HS-27A (cell line): ENCODE results near the gene SERPINB11.
"Not testable (repeated sequence)": the region's sequence is repeated elsewhere in the genome, so short reads cannot be mapped to it uniquely, and the experiment has no call there.

Source experiments
- DNase-seq: peaks from one replicate; pipeline ENCODE4 v3.0.0-alpha.2; 2012; ENCODE audit warnings: low read depth, missing footprints

The SERPINB11 gene

DNA sequence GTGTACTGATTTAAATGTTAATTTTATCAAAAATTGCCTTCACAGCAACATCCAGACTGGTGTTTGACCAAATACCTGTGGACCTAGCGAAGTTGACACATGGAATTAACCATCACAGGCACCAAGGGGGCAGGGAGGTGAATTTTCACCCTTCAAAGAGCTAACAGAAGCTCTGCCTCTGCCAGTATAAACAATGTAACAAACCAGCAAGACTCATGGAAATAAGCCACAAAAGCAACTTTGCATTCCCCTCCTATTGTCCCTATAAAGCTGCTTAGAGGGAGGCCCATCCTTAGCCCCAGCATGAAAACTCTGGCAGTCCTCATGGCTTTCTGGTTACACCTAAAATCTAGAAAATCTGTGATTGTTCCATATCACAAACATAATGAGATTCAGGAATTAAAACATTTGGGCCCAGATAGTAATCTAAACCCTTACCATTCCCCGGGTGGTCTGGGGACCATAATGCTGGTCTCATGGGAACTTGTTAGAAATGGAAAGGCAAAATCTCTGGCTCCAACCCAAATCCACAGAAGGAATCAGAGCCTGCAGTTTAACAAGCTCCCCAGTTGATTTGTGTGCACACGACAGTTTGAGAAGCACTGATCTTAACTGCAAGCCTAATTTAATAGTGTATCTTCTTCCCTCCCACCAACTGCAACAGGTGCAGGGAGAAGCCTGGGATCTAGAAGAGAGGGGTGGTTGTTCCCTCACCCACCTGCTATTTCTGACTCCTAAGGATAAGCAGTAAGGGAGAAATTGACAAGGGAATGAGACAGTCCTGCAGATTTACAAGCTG is 23.1 kb downstream of the SERPINB11 start:
- DNase-seq, result no peak

GRCh38 chr18:63730773-63731172 is 28.0 kb downstream of the SERPINB11 start:
- no peak for DNase-seq

DNA sequence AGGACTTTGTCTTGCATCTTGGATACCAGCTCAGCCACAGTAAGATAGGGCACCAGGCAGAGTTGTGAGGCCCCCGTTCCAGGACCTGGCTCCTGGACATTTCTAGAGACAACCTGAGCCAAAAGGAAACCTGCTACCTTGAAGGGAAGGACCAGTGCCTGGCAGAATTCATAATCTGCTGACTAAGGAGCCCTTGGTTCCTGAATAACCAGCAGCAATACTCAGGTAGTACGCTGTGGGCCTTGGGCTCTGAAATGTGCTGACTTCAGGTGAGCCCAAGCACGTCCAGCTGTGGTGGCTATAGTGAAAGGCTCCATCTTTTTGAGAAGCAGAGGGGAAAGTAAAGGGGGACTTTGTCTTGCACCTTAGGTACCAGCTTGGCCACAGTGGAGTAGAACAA is 28.5 kb downstream of the SERPINB11 start:
- DNase-seq, result no peak

DNA sequence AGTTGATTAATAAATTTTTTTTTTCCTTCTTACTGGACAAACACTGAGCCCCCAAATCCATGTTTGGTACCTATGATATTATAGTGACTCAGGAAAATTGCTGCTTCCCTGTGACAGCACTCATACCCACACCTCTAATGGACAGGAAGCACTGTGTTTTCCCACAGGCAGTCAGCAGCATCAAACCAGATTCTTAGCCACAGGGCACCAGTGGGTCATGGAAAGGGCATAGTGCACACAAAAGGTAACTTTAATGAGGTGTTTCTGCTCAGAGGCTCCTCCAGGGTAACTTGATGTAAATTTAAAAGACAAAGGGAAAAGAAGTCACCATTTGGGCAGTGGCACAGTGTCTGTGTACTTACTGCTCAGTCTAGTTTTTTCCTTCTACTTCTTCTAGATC is 34.1 kb downstream of the SERPINB11 start:
- no peak for DNase-seq

DNA sequence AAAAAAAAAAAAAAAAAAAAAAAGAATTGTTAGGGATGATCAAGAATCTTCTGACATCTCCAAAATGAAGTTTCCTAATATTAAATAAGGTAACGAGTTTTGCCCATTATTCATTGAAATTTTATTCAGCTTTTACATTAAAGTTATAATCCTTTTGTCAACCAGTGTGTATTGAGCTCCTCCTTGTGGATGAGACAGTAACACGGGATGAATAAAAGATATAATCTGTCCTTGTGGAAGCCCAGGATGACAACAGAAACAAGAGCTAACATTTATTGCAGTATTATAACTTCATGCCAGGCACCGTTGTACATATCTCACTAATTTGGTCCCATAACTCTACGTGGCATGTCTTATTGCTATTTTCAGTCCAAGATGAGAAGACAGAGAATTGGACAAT is 39.0 kb downstream of the SERPINB11 start:
- no peak for DNase-seq

GRCh38 chr18:63747006-63747405 is 44.2 kb downstream of the SERPINB11 start:
- no peak for DNase-seq

DNA sequence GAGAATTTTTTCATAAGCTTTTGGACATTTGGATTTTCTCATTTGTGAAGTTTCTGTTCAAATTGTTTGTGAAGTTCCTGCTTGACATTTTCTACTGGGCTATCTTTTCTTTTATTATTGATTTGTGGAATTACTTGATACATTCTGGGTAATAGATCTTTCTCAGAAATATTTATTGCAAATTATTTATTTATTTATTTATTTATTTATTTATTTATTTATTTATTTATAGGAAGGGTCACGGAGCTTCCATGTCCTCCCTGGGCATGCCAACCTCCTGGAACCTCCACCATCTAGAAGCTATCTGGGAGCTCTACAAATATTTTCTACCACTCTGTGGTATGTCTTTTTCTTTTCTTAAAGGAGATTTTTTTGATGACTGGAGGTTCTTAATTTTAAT is 46.7 kb downstream of the SERPINB11 start:
- no peak for DNase-seq

- DNase-seq, result no peak
Measured at GRCh38 chr18:63752636-63753035, 49.9 kb downstream of the SERPINB11 start.

DNA sequence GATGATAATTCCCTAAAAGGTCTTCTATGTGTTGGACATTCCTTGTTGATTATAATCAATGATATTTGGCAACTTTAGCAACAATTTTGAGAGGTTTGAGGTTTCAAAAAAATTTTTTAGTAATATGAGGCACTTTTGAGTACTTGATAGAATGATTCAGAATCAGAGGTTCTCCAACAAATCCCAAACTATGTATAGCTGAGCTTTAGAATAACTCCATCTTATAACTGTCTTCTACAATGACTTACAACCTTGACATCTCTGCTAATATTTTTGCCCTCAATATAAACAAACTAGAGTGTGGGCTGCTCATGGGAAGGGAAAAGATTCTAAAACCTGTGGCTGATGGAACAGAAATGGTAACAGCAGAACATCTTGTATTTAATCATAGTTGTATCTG is 50.9 kb downstream of the SERPINB11 start:
- DNase-seq, result no peak

GRCh38 chr18:63757541-63757940 is 54.8 kb downstream of the SERPINB11 start:
- DNase-seq, result no peak

DNA sequence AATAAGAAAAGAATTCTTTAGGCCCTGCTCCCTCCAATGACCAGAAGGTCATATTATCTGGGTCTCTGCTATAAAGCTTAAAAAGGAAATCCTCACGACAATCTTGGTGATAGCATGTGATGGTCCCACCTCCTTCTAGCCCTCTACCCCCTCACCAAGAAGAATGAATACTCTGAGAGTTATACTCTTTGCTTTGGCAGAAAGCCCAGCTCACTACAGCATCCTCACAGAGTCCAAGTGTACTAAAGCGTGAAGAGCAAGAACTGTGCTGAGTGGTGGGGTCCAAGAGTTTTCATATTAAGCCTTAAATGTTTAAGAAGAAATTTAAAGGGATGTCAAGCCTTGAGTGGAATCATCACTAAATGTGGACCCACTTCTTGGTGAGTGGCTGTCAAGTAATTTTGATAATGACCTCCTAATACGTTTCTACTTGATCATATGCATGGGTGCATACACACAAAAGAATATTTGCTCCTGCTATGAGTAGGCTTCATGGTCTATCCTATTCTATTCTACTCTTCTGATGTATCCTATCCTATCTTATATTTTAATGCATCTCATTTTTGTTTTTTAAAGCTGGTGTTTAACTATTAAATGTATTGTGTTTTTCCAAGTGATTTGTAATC is 56.0 kb downstream of the SERPINB11 start:
- no peak for DNase-seq

- DNase-seq, result not testable (repeated sequence)
Measured at GRCh38 chr18:63759786-63760185, 57.0 kb downstream of the SERPINB11 start.

DNA sequence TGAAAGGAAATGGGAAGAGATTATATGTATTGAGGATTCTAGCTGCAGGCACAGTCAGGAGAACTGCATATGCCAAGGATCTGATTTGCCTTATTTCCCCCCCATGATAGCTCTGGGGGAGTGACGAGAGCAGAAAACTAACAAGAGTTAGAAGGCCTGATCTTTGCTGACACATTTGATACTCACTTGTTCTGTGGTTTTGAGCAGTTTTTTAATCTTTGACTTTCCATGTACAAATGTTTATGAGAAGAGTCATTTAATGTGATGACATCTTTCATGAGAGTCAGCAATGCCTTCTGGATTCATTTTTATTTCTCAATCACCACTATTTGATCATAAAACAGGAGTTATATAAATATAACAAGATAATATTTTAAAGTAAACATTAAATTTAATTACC is 59.8 kb downstream of the SERPINB11 start:
- no peak for DNase-seq

GRCh38 chr18:63763831-63764600 is 61.3 kb downstream of the SERPINB11 start:
- DNase-seq, result no peak

- no peak for DNase-seq
Measured at GRCh38 chr18:63765837-63766236, 63.1 kb downstream of the SERPINB11 start.
